H9 (cell line): ENCODE measurements around the gene SLC24A3. TPM values are rescaled to one million over a fixed set of nuclear protein-coding genes. Genes with fewer than 3 reads are reported as not detected.

ENCODE experiments used
- DNase-seq: peaks from one replicate; pipeline ENCODE4 v3.0.0-alpha.2; 2017
- H2AFZ ChIP-seq: one replicate; pipeline ENCODE4 v1.6.1; 2013; ENCODE audit warnings: mild to moderate bottlenecking, low read length, control low read depth, moderate library complexity
- H2AK5ac ChIP-seq: 2 replicates; pipeline ENCODE4 v1.6.1; 2013; ENCODE audit warnings: low read length, control low read depth, mixed read lengths; ENCODE audit not compliant: insufficient read length
- H2BK120ac ChIP-seq: one replicate; pipeline ENCODE4 v1.6.1; 2013; ENCODE audit warnings: low read depth, mild to moderate bottlenecking, low read length, control low read depth, inconsistent platforms; ENCODE audit not compliant: poor library complexity, severe bottlenecking
- H2BK12ac ChIP-seq: 2 replicates; pipeline ENCODE4 v1.6.1; 2013; ENCODE audit warnings: low read length, control low read depth, mixed read lengths, low read depth; ENCODE audit not compliant: insufficient read length
- H2BK15ac ChIP-seq: 2 replicates; pipeline ENCODE4 v1.6.1; 2013; ENCODE audit warnings: low read depth, low read length, control low read depth
- H2BK20ac ChIP-seq: one replicate; pipeline ENCODE4 v1.6.1; 2013; ENCODE audit warnings: low read depth, mild to moderate bottlenecking, low read length, control low read depth, inconsistent platforms; ENCODE audit not compliant: poor library complexity, severe bottlenecking
- H2BK5ac ChIP-seq: 2 replicates; pipeline ENCODE4 v1.6.1; 2013; ENCODE audit warnings: low read length, control low read depth, mixed read lengths; ENCODE audit not compliant: insufficient read length
- H3K14ac ChIP-seq: 2 replicates; pipeline ENCODE4 v1.6.1; 2013; ENCODE audit warnings: low read length, control low read depth; ENCODE audit not compliant: insufficient read depth
- H3K18ac ChIP-seq: 2 replicates; pipeline ENCODE4 v1.6.1; 2013; ENCODE audit warnings: low read depth, mild to moderate bottlenecking, mixed read lengths, low read length, control low read depth; ENCODE audit not compliant: insufficient read length
- H3K23ac ChIP-seq: 2 replicates; pipeline ENCODE4 v1.6.1; 2013; ENCODE audit warnings: low read length, control low read depth, mixed read lengths, low read depth; ENCODE audit not compliant: insufficient read length
- H3K23me2 ChIP-seq: 2 replicates; pipeline ENCODE4 v1.6.1; 2013; ENCODE audit warnings: low read depth, mild to moderate bottlenecking, mixed read lengths, low read length, control low read depth; ENCODE audit not compliant: insufficient read length, poor library complexity, severe bottlenecking
- H3K27ac ChIP-seq: 2 replicates; pipeline ENCODE4 v1.5.1; 2013; ENCODE audit warnings: low read length, control low read depth, mixed read lengths, low read depth; ENCODE audit not compliant: insufficient read length
- H3K27me3 ChIP-seq: 2 replicates; pipeline ENCODE4 v1.6.1; 2013; ENCODE audit warnings: low read length, control low read depth, inconsistent platforms; ENCODE audit not compliant: insufficient read depth
- H3K4ac ChIP-seq: 2 replicates; pipeline ENCODE4 v1.6.1; 2013; ENCODE audit warnings: low read depth, mild to moderate bottlenecking, control low read depth, inconsistent platforms, low read length, moderate library complexity
- H3K4me1 ChIP-seq: 2 replicates; pipeline ENCODE4 v1.6.1; 2013; ENCODE audit warnings: low read length, control low read depth, inconsistent platforms; ENCODE audit not compliant: insufficient read depth
- H3K4me2 ChIP-seq: 2 replicates; pipeline ENCODE4 v1.6.1; 2013; ENCODE audit warnings: low read length, control low read depth, mixed read lengths; ENCODE audit not compliant: insufficient read length, insufficient read depth
- H3K56ac ChIP-seq: 2 replicates; pipeline ENCODE4 v1.6.1; 2013; ENCODE audit warnings: low read depth, mild to moderate bottlenecking, mixed read lengths, low read length, control low read depth; ENCODE audit not compliant: insufficient read length
- H3K79me1 ChIP-seq: 2 replicates; pipeline ENCODE4 v1.6.1; 2013; ENCODE audit warnings: low read depth, mild to moderate bottlenecking, moderate library complexity, low read length, control low read depth, inconsistent platforms; ENCODE audit not compliant: insufficient read depth, poor library complexity, severe bottlenecking
- H3K79me2 ChIP-seq: 2 replicates; pipeline ENCODE4 v1.6.1; 2013; ENCODE audit warnings: low read length, control low read depth, inconsistent platforms; ENCODE audit not compliant: insufficient read depth
- H3K9ac ChIP-seq: 2 replicates; pipeline ENCODE4 v1.6.1; 2013; ENCODE audit warnings: low read length, control low read depth, mixed read lengths; ENCODE audit not compliant: insufficient read length; ENCODE audit errors: extremely low read depth
- H3K9me3 ChIP-seq: one replicate; pipeline ENCODE4 v1.6.1; 2013; ENCODE audit warnings: low read depth, low read length, inconsistent platforms; ENCODE audit not compliant: control insufficient read depth
- H3T11ph ChIP-seq: one replicate; pipeline ENCODE4 v1.6.1; 2013; ENCODE audit warnings: mild to moderate bottlenecking, low read length, control low read depth, inconsistent platforms
- H4K20me1 ChIP-seq: one replicate; pipeline ENCODE4 v1.6.1; 2013; ENCODE audit not compliant: control insufficient read depth, insufficient read length, insufficient read depth
- H4K5ac ChIP-seq: 2 replicates; pipeline ENCODE4 v1.6.1; 2013; ENCODE audit warnings: low read depth, mild to moderate bottlenecking, mixed read lengths, low read length, control low read depth; ENCODE audit not compliant: insufficient read length
- H4K8ac ChIP-seq: replicated peaks from 2 replicates; pipeline ENCODE4 v1.6.1; 2013; ENCODE audit warnings: low read length, control low read depth, mixed read lengths, low read depth; ENCODE audit not compliant: insufficient read length
- H4K91ac ChIP-seq: 2 replicates; pipeline ENCODE4 v1.6.1; 2013; ENCODE audit warnings: low read depth, mild to moderate bottlenecking, moderate library complexity, mixed read lengths, low read length, control low read depth; ENCODE audit not compliant: insufficient read length
- H3K27ac Mint-ChIP-seq, 3 experiments: 2 replicates in 2 of 3; 3 replicates in 1 of 3; pipeline ENCODE4 v1.8.0; 2020 to 2021; ENCODE audit warnings: mixed read lengths in 3 of 3, mild to moderate bottlenecking in 1 of 3, moderate library complexity in 1 of 3
- H3K27me3 Mint-ChIP-seq: 2 replicates; pipeline ENCODE4 v1.8.0; 2021; ENCODE audit warnings: low read depth, mild to moderate bottlenecking, moderate library complexity, mixed read lengths
- H3K36me3 Mint-ChIP-seq, 3 experiments: 2 replicates in 2 of 3; 3 replicates in 1 of 3; pipeline ENCODE4 v1.8.0; 2020 to 2021; ENCODE audit warnings: low read depth in 3 of 3, mixed read lengths in 3 of 3; ENCODE audit not compliant: insufficient read depth in 1 of 3
- H3K4me1 Mint-ChIP-seq, 2 experiments: 2 replicates each; pipeline ENCODE4 v1.8.0; 2020; ENCODE audit warnings: mixed read lengths in 2 of 2
- H3K4me3 Mint-ChIP-seq, 2 experiments: 2 replicates in 1 of 2; 3 replicates in 1 of 2; pipeline ENCODE4 v1.8.0; 2020 to 2021; ENCODE audit warnings: mild to moderate bottlenecking in 2 of 2, mixed read lengths in 2 of 2, moderate library complexity in 1 of 2
- H3K9me3 Mint-ChIP-seq, 2 experiments: 2 replicates in 1 of 2; 3 replicates in 1 of 2; pipeline ENCODE4 v1.8.0; 2020; ENCODE audit warnings: mild to moderate bottlenecking in 2 of 2, mixed read lengths in 2 of 2, moderate library complexity in 1 of 2
- WGBS: extraction: QIAGEN DNeasy Blood & Tissue Kit; methylation state at CpG from one replicate; pipeline ENCODE4 v1.1.7; 2013; ENCODE audit warnings: missing lambda C conversion rate, low lambda C conversion rate, mixed read lengths; ENCODE audit not compliant: insufficient read length; ENCODE audit errors: extremely low coverage; 5-methylcytosine and 5-hydroxymethylcytosine counted together
- total RNA-seq: library from RNA; stranded (reverse); gene quantifications from 2 replicates; pipeline ENCODE4 v1.2.1, GENCODE V29; 2021
- TF ChIP-seq, protein P1 (sequence below): fragments of 200-600 bp; sonication (generic); conservative IDR thresholded peaks from 3 replicates; pipeline ENCODE4 v1.8.0; 2021; ENCODE audit warnings: antibody characterized with exemption, mild to moderate bottlenecking

Gene SLC24A3
- total RNA-seq, 1 experiment from 2014 or later: 0.83 TPM

GRCh38 chr20:19451231-19451922 lies 238.9 kb downstream of the SLC24A3 start:
- no peak overlapping the region for H2BK15ac ChIP-seq
- Mint-ChIP-seq H3K27me3 (no peaks in the 10 kb centered on the region; the same call in none of the 2 replicates), H3K36me3 (no peaks in the 10 kb centered on the region), H3K4me1 (peaks cover 6% of the 10 kb centered on the region in 2 experiments), H3K9me3 (no peaks in the 10 kb centered on the region), H3K4me3 (no peak overlapping the region), H3K27ac (no peak overlapping the region)
- TF ChIP-seq, protein P1, sequence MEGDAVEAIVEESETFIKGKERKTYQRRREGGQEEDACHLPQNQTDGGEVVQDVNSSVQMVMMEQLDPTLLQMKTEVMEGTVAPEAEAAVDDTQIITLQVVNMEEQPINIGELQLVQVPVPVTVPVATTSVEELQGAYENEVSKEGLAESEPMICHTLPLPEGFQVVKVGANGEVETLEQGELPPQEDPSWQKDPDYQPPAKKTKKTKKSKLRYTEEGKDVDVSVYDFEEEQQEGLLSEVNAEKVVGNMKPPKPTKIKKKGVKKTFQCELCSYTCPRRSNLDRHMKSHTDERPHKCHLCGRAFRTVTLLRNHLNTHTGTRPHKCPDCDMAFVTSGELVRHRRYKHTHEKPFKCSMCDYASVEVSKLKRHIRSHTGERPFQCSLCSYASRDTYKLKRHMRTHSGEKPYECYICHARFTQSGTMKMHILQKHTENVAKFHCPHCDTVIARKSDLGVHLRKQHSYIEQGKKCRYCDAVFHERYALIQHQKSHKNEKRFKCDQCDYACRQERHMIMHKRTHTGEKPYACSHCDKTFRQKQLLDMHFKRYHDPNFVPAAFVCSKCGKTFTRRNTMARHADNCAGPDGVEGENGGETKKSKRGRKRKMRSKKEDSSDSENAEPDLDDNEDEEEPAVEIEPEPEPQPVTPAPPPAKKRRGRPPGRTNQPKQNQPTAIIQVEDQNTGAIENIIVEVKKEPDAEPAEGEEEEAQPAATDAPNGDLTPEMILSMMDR: no peak
- H3K18ac ChIP-seq: no peak overlapping the region
- no peaks in the 10 kb centered on the region; the same call in 1 of the 2 replicates for H3K4me1 ChIP-seq
- H4K5ac ChIP-seq: no peak overlapping the region
- H4K8ac ChIP-seq: no peak overlapping the region
- H2BK120ac ChIP-seq: no peak overlapping the region
- H3T11ph ChIP-seq: no peak overlapping the region
- H2AK5ac ChIP-seq: no peak overlapping the region
- no peak overlapping the region for H3K14ac ChIP-seq
- H4K20me1 ChIP-seq: no peaks in the 10 kb centered on the region
- H3K4ac ChIP-seq: no peak overlapping the region
- H3K9ac ChIP-seq: no peak overlapping the region
- no peak overlapping the region for H2BK5ac ChIP-seq
- no CpG with 5 or more reads among the region's 8 CpGs for WGBS
- no peak overlapping the region for H2BK12ac ChIP-seq
- no peaks in the 10 kb centered on the region for H3K79me2 ChIP-seq
- no peak overlapping the region for H4K91ac ChIP-seq
- no peaks in the 10 kb centered on the region for H3K23me2 ChIP-seq
- no peak overlapping the region for H3K4me2 ChIP-seq
- DNase-seq: no peak
- no peak overlapping the region for H2AFZ ChIP-seq
- no peaks in the 10 kb centered on the region for H3K9me3 ChIP-seq
- no peaks in the 10 kb centered on the region for H3K27me3 ChIP-seq
- no peak overlapping the region for H3K56ac ChIP-seq
- no peak overlapping the region for H2BK20ac ChIP-seq
- H3K79me1 ChIP-seq: no peaks in the 10 kb centered on the region
- H3K23ac ChIP-seq: no peak overlapping the region
- no peak overlapping the region for H3K27ac ChIP-seq
